Epithelial cell of proximal tubule (primary cell): ENCODE measurements around the gene ASIC5. TPM values are rescaled to one million over a fixed set of nuclear protein-coding genes. Genes with fewer than 3 reads are reported as not detected.

Experiments
- DNase-seq: peaks from one replicate; pipeline ENCODE4 v3.0.0-alpha.2; 2011; ENCODE audit warnings: low read depth
- H3K4me3 ChIP-seq: 2 replicates; pipeline ENCODE4 v1.5.1; 2011; ENCODE audit warnings: low read depth, mild to moderate bottlenecking, low read length
- CTCF ChIP-seq: conservative IDR thresholded peaks from 2 replicates; pipeline ENCODE4 v1.5.1; 2012; ENCODE audit warnings: low read depth, mild to moderate bottlenecking, low read length
- total RNA-seq: library from RNA; depleted of rRNA; stranded (reverse); fragments of >200 nt; gene quantifications from 2 replicates; pipeline ENCODE4 v1.2.3, GENCODE V29; 2015

ASIC5 gene
- total RNA-seq, 1 donor from 2014 or later, result not detected

- no peak for TF ChIP-seq CTCF
- DNase-seq, result no peak
Measured at GRCh38 chr4:155781249-155781831, 84.7 kb downstream of the ASIC5 start.

GRCh38 chr4:155780775-155781174 lies 85.3 kb downstream of the ASIC5 start:
- H3K4me3 ChIP-seq, result no peak overlapping the region
- TF ChIP-seq CTCF, result no peak

More at GRCh38 chr4:155781249-155781831, 84.7 kb downstream of the ASIC5 start:
- H3K4me3 ChIP-seq, result no peak overlapping the region

More at GRCh38 chr4:155780775-155781174, 85.3 kb downstream of the ASIC5 start:
- DNase-seq, result no peak

Other genes with a start within 250 kb of the ASIC5 start
- gene GUCY1A1, start 199.4 kb downstream of the ASIC5 start, total RNA-seq, result 0.72 and 3.7 TPM in 2 replicates
- 2.7 and 5.9 TPM in 2 replicates for gene GUCY1B1, start 107.3 kb downstream of the ASIC5 start, total RNA-seq
- gene TDO2, start 37.4 kb upstream of the ASIC5 start, total RNA-seq, result not detected in 2 replicates
- 4.1 and 6.5 TPM in 2 replicates for gene CTSO, start 87.6 kb upstream of the ASIC5 start, total RNA-seq